Neuronal stem cell (in vitro differentiated cells): ENCODE measurements around the gene SLIT3.

Source experiments
- DNase-seq: peaks from one replicate; pipeline ENCODE4 v3.0.0-alpha.2; 2013; ENCODE audit warnings: low spot score
- H2AFZ ChIP-seq: one replicate; pipeline ENCODE4 v1.6.1; 2013; ENCODE audit warnings: mild to moderate bottlenecking, low read length, inconsistent platforms
- H2AK5ac ChIP-seq: 2 replicates; pipeline ENCODE4 v1.6.1; 2013; ENCODE audit warnings: low read depth, mild to moderate bottlenecking, inconsistent platforms, low read length, moderate library complexity, mixed read lengths
- H2BK120ac ChIP-seq: 2 replicates; pipeline ENCODE4 v1.6.1; 2013; ENCODE audit warnings: low read depth, mild to moderate bottlenecking, inconsistent platforms, low read length, moderate library complexity, mixed read lengths
- H2BK12ac ChIP-seq: one replicate; pipeline ENCODE4 v1.6.1; 2013; ENCODE audit warnings: low read length, inconsistent platforms
- H2BK15ac ChIP-seq: 2 replicates; pipeline ENCODE4 v1.6.1; 2013; ENCODE audit warnings: mild to moderate bottlenecking, low read length, inconsistent platforms, mixed read lengths
- H2BK5ac ChIP-seq: one replicate; pipeline ENCODE4 v1.6.1; 2013; ENCODE audit warnings: inconsistent platforms, mild to moderate bottlenecking, low read length, moderate library complexity
- H3K14ac ChIP-seq: one replicate; pipeline ENCODE4 v1.6.1; 2013; ENCODE audit warnings: low read length, inconsistent platforms
- H3K18ac ChIP-seq: 2 replicates; pipeline ENCODE4 v1.6.1; 2013; ENCODE audit warnings: low read length, inconsistent platforms
- H3K23ac ChIP-seq: 2 replicates; pipeline ENCODE4 v1.6.1; 2013; ENCODE audit warnings: low read depth, mild to moderate bottlenecking, mixed read lengths, low read length, inconsistent platforms; ENCODE audit not compliant: poor library complexity
- H3K27ac ChIP-seq: replicated peaks from 3 replicates; pipeline ENCODE4 v1.5.1; 2013; ENCODE audit warnings: low read length, inconsistent platforms
- H3K27me3 ChIP-seq, 3 experiments: 2 replicates each; pipeline ENCODE4 v1.6.1; 2013; ENCODE audit warnings: low read length in 3 of 3, mild to moderate bottlenecking in 2 of 3, inconsistent platforms in 1 of 3, low read depth in 1 of 3, mixed read lengths in 1 of 3, moderate library complexity in 1 of 3; ENCODE audit not compliant: control insufficient read depth in 3 of 3, insufficient read depth in 3 of 3
- H3K36me3 ChIP-seq, 2 donors: replicated peaks in 1 of 2; 2 replicates each; pipeline ENCODE4 v1.6.1; 2013; ENCODE audit warnings: low read length in 2 of 2; ENCODE audit not compliant: control insufficient read depth in 2 of 2, insufficient read depth in 2 of 2
- H3K4ac ChIP-seq: 2 replicates; pipeline ENCODE4 v1.6.1; 2013; ENCODE audit warnings: inconsistent platforms, mild to moderate bottlenecking, low read length, moderate library complexity
- H3K4me1 ChIP-seq, 2 donors: 1 replicate in 1 of 2; 2 replicates in 1 of 2; pipeline ENCODE4 v1.6.1; 2013; ENCODE audit warnings: low read length in 2 of 2, low read depth in 1 of 2; ENCODE audit not compliant: control insufficient read depth in 2 of 2, insufficient read depth in 1 of 2
- H3K4me2 ChIP-seq: one replicate; pipeline ENCODE4 v1.6.1; 2013; ENCODE audit warnings: mild to moderate bottlenecking, low read length, inconsistent platforms; ENCODE audit not compliant: insufficient read depth, poor library complexity, severe bottlenecking
- H3K4me3 ChIP-seq, 2 donors: 2 replicates each; pipeline ENCODE4 v1.5.1; 2013; ENCODE audit warnings: low read length in 2 of 2, mild to moderate bottlenecking in 2 of 2, inconsistent platforms in 1 of 2, moderate library complexity in 1 of 2
- H3K79me1 ChIP-seq: one replicate; pipeline ENCODE4 v1.6.1; 2013; ENCODE audit warnings: low read depth, mild to moderate bottlenecking, inconsistent platforms, low read length, moderate library complexity
- H3K9ac ChIP-seq: one replicate; pipeline ENCODE4 v1.6.1; 2013; ENCODE audit warnings: mild to moderate bottlenecking, low read depth, low read length, inconsistent platforms; ENCODE audit not compliant: poor library complexity
- H3K9me3 ChIP-seq, 2 donors: replicated peaks in 1 of 2; 2 replicates each; pipeline versions ENCODE3 to v1.6.1; 2013; ENCODE audit warnings: low read length in 2 of 2, mild to moderate bottlenecking in 2 of 2, inconsistent platforms in 1 of 2, low read depth in 1 of 2, mixed read lengths in 1 of 2, moderate library complexity in 1 of 2; ENCODE audit not compliant: control insufficient read depth in 2 of 2, insufficient read depth in 1 of 2
- H4K8ac ChIP-seq: one replicate; pipeline ENCODE4 v1.6.1; 2013; ENCODE audit warnings: low read depth, mild to moderate bottlenecking, inconsistent platforms, low read length, moderate library complexity
- H4K91ac ChIP-seq: one replicate; pipeline ENCODE4 v1.6.1; 2013; ENCODE audit warnings: low read length, low read depth, mild to moderate bottlenecking, inconsistent platforms; ENCODE audit not compliant: poor library complexity
- whole genome bisulfite sequencing, 2 donors: extraction: QIAGEN DNeasy Blood & Tissue Kit; methylation state at CpG; one replicate each; pipeline ENCODE4 v1.1.7; 2013; ENCODE audit warnings: missing lambda C conversion rate in 2 of 2, mixed read lengths in 1 of 2; ENCODE audit not compliant: insufficient read length in 2 of 2, insufficient replicate concordance in 1 of 2; ENCODE audit errors: extremely low coverage in 2 of 2; 5-methylcytosine and 5-hydroxymethylcytosine counted together

Gene SLIT3

DNA sequence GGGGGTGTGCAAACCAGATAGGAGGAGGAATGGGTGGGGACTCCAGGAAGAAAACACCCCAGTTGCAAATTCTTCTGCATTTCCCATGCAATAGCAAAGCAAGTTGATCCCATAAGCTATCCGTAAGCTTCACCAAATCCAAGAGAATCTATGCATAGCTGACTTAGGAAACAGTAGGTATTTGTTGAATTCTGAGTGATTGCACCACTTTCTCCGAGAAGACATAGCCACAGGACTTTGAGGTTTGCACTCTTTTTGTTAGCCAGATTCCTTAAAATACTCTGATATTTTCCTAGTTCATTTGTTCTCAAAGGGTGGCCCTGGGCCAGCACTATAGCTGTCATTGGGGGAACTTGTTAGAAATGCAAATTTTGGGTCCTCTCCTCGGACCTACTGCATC is 271.9 kb downstream of the SLIT3 start:
- H3K4me1 ChIP-seq = peaks cover 0 to 13% of the 10 kb centered on the region in 2 donors
- DNase-seq = no peak
- no peak overlapping the region for H3K14ac ChIP-seq
- no peak overlapping the region for H3K27ac ChIP-seq
- H2AFZ ChIP-seq = no peak overlapping the region
- no peak overlapping the region for H4K91ac ChIP-seq
- no CpG with 5 or more reads among the region's 3 CpGs for WGBS, 2 donors
- no peak overlapping the region for H3K4me2 ChIP-seq
- no peak overlapping the region for H2BK5ac ChIP-seq
- no peaks in the 10 kb centered on the region for H3K27me3 ChIP-seq
- peaks cover 0 to 2% of the 10 kb centered on the region in 2 donors for H3K9me3 ChIP-seq
- H3K23ac ChIP-seq = no peak overlapping the region
- no peak overlapping the region for H2BK120ac ChIP-seq
- H3K4me3 ChIP-seq = no peak overlapping the region
- H3K9ac ChIP-seq = no peak overlapping the region
- H3K36me3 ChIP-seq = no peaks in the 10 kb centered on the region
- H2AK5ac ChIP-seq = no peak overlapping the region
- no peaks in the 10 kb centered on the region for H3K79me1 ChIP-seq
- H2BK12ac ChIP-seq = no peak overlapping the region
- no peak overlapping the region for H3K18ac ChIP-seq
- no peak overlapping the region for H3K4ac ChIP-seq
- no peak overlapping the region for H2BK15ac ChIP-seq
- no peak overlapping the region for H4K8ac ChIP-seq

DNA sequence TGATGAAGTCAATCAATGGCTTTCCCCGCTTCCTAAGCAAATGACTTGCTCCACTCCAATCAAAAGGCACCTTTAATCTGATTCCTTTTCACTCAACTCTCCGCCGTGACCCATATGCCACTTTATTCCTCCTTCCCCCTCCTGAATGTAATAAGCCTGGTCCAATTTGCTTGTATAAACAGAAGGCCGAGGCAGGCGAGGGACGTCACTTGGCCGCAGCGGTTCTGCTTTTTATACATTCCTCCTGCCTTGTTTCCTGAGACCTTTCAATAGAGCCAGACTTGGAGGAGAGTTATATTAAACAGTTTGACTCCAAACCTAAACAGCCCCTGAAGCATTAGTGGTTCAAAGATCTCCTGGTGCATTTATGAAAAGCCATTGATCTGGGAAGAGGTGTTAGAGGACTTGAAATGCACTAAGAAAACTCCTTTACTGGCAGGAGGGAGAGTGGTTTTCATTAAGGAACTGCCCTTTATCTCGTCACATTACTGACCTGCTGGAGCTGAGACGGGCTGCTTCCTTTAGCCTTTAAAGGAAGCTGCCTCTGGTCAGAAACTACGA is 273.4 kb downstream of the SLIT3 start:
- no peak for DNase-seq
- Histone ChIP-seq H3K14ac (no peak overlapping the region), H3K4ac (no peak overlapping the region), H3K4me3 (no peak overlapping the region), H3K23ac (no peak overlapping the region), H2AK5ac (no peak overlapping the region), H4K8ac (no peak overlapping the region), H2BK5ac (no peak overlapping the region), H2BK120ac (no peak overlapping the region), H3K79me1 (no peaks in the 10 kb centered on the region), H2BK12ac (no peak overlapping the region), H3K4me2 (no peak overlapping the region), H3K27ac (peak overlapping the region; percentile 17), H4K91ac (no peak overlapping the region), H3K4me1 (peaks cover 0 to 13% of the 10 kb centered on the region in 2 donors), H3K18ac (no peak overlapping the region), H2BK15ac (no peak overlapping the region), H3K36me3 (no peaks in the 10 kb centered on the region), H3K9ac (no peak overlapping the region), H3K9me3 (peaks cover 0 to 2% of the 10 kb centered on the region in 2 donors), H2AFZ (no peak overlapping the region), H3K27me3 (peaks cover 0 to 5% (median 0%) of the 10 kb centered on the region in 3 experiments)
- no CpG with 5 or more reads among the region's 11 CpGs for WGBS, 2 donors

DNA sequence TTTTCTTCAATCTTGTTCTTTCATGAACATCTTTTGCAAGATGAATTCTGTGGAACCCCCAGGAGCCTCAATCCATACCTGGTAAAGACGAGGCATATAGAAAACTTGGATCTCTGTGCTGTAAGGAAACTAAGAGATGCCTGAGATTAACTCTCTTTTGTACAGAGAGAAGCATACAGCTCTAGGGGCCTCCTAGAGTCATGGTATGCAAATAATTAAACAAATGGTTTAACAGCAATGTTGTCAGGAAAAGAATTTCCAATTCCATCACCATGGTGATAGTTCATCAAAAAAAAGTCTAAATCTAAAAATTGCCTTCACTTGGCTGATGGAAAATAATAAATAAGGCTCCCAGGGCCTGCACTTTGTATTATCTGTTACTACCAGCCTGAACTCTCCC is 275.4 kb downstream of the SLIT3 start:
- H3K9me3 ChIP-seq = peaks cover 0 to 2% of the 10 kb centered on the region in 2 donors
- DNase-seq = no peak
- no peak overlapping the region for H2BK120ac ChIP-seq
- H2AFZ ChIP-seq = no peak overlapping the region
- H3K4me3 ChIP-seq = no peak overlapping the region
- no peak overlapping the region for H3K27ac ChIP-seq
- H2BK15ac ChIP-seq = no peak overlapping the region
- H4K91ac ChIP-seq = no peak overlapping the region
- H3K23ac ChIP-seq = no peak overlapping the region
- WGBS, 2 donors = no CpG with 5 or more reads among the region's 1 CpG
- H3K4ac ChIP-seq = no peak overlapping the region
- H2BK5ac ChIP-seq = no peak overlapping the region
- H3K27me3 ChIP-seq = peaks cover 0 to 5% (median 0%) of the 10 kb centered on the region in 3 experiments
- no peak overlapping the region for H3K14ac ChIP-seq
- H2AK5ac ChIP-seq = no peak overlapping the region
- H3K79me1 ChIP-seq = no peaks in the 10 kb centered on the region
- H3K36me3 ChIP-seq = no peaks in the 10 kb centered on the region
- no peak overlapping the region for H2BK12ac ChIP-seq
- H4K8ac ChIP-seq = no peak overlapping the region
- no peak overlapping the region for H3K9ac ChIP-seq
- no peak overlapping the region for H3K18ac ChIP-seq
- peaks cover 0 to 12% of the 10 kb centered on the region in 2 donors for H3K4me1 ChIP-seq
- H3K4me2 ChIP-seq = no peak overlapping the region

DNA sequence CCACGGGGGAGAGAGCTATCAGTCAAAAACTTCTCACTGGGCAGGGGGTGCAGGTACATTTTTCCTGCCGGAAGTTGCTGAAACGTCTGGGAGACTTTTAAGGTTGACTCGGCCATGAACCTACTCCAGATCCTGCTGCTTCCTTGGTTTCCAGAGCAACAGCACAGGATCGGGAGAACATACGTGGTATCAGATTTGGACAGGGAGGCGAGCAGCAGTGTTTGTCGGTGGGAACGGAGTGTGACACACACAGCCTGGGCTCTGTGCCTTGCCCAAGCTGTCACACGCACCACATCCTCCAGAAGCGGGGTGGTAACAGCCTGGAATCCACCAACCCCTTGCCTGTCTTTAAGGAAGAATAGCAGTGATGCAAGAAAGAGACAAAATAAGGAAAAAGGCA is 276.5 kb downstream of the SLIT3 start:
- Histone ChIP-seq H3K18ac (no peak overlapping the region), H3K36me3 (no peaks in the 10 kb centered on the region), H3K23ac (peak overlapping the region; percentile 10), H3K4me1 (peaks cover 0 to 8% of the 10 kb centered on the region in 2 donors), H2BK12ac (no peak overlapping the region), H4K8ac (no peak overlapping the region), H2BK5ac (no peak overlapping the region), H2BK120ac (no peak overlapping the region), H3K9ac (peak overlapping the region; percentile 7), H3K4me3 (peak overlapping the region in 1 of 2 donors; percentile 25), H3K27me3 (peaks cover 0 to 5% (median 0%) of the 10 kb centered on the region in 3 experiments), H4K91ac (no peak overlapping the region), H3K4me2 (no peak overlapping the region), H3K14ac (no peak overlapping the region), H3K9me3 (peaks cover 0 to 2% of the 10 kb centered on the region in 2 donors), H3K79me1 (no peaks in the 10 kb centered on the region), H3K4ac (no peak overlapping the region), H2AK5ac (no peak overlapping the region), H2BK15ac (no peak overlapping the region), H2AFZ (no peak overlapping the region), H3K27ac (no peak overlapping the region)
- no peak for DNase-seq
- no CpG with 5 or more reads among the region's 11 CpGs for WGBS, 2 donors
